ENCODE measurements around the gene UTS2R. TPM values are rescaled to one million over a fixed set of nuclear protein-coding genes. Genes with fewer than 3 reads are reported as not detected.
A peak's percentile ranks its signal among the peaks of the same experiment; 100 is the strongest.
"Not testable (repeated sequence)": the region's sequence is repeated elsewhere in the genome, so short reads cannot be mapped to it uniquely, and the experiment has no call there.

UTS2R gene
- total RNA-seq, 1 donor from 2014 or later: 0.22 TPM

DNA sequence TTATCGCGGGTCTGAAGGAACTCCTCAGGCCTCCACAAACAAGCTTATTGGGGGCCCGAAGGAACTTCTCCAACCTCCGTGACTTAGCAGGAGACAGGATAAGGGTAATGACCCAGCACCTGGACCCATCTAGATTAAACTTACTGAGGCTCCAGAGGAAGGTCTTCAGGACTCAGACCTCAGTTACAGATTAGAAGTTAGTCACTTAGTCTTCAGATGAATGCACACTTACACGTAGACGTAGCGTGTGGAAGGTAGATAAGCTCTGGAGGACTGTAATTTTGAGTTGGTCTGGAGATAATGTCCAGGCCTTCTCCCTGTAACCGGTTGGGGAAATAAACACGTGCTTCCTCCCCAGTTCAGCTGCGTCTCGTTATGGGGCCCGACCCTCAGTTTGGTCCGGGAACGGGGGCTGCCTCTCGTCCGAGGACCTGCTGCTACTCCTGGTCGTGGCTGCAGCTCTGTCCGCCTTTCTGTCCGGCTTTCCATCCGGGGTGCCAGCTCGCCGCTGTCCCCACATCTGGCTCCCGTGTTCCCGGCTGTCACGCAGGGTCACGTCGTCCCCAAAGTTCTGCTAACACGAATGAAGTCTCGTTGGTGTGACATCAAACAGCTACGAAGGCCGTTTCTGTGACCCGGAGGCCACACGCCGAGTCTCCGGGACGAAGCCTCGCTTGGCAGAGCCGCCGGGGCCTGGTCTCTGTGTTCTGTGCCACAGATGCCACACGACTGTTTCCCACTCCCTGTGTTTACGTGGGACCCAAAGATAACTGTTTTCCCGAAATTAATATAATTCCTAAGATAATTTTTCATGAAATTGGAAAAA lies 26.2 kb upstream of the UTS2R start:
- H3K4me1 Mint-ChIP-seq (ENCODE audit: low read depth): peaks cover 24% of the 10 kb centered on the region
- no peaks in the 10 kb centered on the region for H3K36me3 Mint-ChIP-seq (ENCODE audit: insufficient read depth)
- TF ChIP-seq, protein P1, sequence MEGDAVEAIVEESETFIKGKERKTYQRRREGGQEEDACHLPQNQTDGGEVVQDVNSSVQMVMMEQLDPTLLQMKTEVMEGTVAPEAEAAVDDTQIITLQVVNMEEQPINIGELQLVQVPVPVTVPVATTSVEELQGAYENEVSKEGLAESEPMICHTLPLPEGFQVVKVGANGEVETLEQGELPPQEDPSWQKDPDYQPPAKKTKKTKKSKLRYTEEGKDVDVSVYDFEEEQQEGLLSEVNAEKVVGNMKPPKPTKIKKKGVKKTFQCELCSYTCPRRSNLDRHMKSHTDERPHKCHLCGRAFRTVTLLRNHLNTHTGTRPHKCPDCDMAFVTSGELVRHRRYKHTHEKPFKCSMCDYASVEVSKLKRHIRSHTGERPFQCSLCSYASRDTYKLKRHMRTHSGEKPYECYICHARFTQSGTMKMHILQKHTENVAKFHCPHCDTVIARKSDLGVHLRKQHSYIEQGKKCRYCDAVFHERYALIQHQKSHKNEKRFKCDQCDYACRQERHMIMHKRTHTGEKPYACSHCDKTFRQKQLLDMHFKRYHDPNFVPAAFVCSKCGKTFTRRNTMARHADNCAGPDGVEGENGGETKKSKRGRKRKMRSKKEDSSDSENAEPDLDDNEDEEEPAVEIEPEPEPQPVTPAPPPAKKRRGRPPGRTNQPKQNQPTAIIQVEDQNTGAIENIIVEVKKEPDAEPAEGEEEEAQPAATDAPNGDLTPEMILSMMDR (IDR thresholded peaks at IDR 0.05; ENCODE audit: unreplicated experiment): no peak
- H3K9me3 Mint-ChIP-seq (ENCODE audit: low read depth): no peaks in the 10 kb centered on the region
- no peak overlapping the region for H3K4me3 Mint-ChIP-seq (ENCODE audit: low read depth)
- H3K27me3 Mint-ChIP-seq: peaks cover 3% of the 10 kb centered on the region
- no peak overlapping the region for H3K27ac Mint-ChIP-seq
- DNase-seq (ENCODE audit: low spot score, unreplicated experiment): no peak

DNA sequence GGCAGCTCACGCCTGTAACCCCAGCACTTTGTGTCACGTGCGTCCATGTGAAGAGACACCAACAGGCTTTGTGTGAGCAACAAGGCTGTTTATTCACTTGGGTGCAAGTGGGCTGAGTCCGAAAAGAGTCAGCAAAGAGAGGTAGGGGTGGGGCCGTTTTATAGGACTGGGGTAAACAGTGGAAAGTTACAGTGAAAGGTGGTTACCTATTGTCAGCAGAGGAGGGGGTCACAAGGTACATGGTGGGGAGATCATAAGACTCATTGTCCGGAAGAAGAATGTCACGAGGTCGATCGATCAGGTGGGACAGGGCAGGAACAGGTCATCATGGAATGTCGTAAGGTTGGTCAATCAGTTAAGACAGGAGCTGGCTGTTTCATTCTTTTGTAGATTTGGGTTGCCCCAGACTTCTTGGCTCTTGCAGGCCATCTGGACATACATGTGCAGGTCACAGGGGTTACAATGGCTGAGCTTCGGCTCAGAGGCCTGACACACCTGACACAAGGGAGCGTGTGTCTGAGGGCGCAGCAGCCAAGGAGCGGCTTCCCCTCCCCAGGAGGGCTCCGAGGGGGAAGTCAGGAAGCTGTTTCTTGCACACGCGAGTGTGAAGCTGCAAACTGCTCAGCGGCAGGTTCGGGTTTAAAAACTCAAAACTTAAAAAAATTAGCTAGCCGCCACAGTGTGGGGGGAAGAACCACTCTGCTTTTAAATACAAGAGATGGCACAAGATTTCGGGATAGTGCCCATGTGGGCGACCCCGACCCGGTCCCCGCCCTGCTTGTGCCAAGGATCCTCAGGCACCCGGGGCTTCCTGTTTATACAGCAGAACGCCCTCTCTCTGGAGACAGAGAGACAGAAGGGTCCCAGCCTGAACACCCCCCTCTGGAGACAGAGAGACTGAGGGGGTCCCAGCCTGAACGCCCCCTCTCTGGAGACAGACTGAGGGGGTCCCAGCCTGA lies 24.9 kb upstream of the UTS2R start:
- no peaks in the 10 kb centered on the region for H3K36me3 Mint-ChIP-seq (ENCODE audit: insufficient read depth)
- peak overlapping the region; percentile 62 for H3K27ac Mint-ChIP-seq

DNA sequence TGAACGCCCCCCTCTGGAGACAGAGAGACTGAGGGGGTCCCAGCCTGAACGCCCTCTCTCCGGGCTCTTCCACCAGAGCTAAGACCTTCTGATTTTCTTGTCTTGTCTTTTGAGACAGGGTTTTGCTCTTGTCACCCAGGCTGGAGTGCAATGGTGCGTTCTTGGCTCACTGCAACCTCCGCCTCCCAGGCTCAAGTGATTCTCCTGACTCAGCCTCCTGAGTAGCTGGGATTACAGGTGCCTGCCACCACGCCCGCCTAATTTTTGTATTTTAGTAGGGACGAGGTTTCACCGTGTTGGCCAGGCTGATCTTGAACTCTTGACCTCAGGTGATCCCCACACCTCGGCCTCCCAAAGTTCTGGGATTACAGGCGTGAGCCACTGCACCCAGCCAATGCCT lies 23.6 kb upstream of the UTS2R start:
- not testable (repeated sequence) for H3K36me3 Mint-ChIP-seq (ENCODE audit: insufficient read depth); H3K4me3 Mint-ChIP-seq (ENCODE audit: low read depth); H3K9me3 Mint-ChIP-seq (ENCODE audit: low read depth); H3K27me3 Mint-ChIP-seq; DNase-seq (ENCODE audit: low spot score, unreplicated experiment)
- Mint-ChIP-seq H3K27ac (peak overlapping the region; percentile 33), H3K4me1 (ENCODE audit: low read depth) (peaks cover 26% of the 10 kb centered on the region)

More for the DNA sequence above, 24.9 kb upstream of the UTS2R start:
- no peak for DNase-seq (ENCODE audit: low spot score, unreplicated experiment)
- TF ChIP-seq, protein P1 (IDR thresholded peaks at IDR 0.05; ENCODE audit: unreplicated experiment): no peak
- H3K27me3 Mint-ChIP-seq: peaks cover 3% of the 10 kb centered on the region
- H3K4me1 Mint-ChIP-seq (ENCODE audit: low read depth): peaks cover 26% of the 10 kb centered on the region
- peak overlapping the region; percentile 27 for H3K4me3 Mint-ChIP-seq (ENCODE audit: low read depth)
- no peaks in the 10 kb centered on the region for H3K9me3 Mint-ChIP-seq (ENCODE audit: low read depth)

DNA sequence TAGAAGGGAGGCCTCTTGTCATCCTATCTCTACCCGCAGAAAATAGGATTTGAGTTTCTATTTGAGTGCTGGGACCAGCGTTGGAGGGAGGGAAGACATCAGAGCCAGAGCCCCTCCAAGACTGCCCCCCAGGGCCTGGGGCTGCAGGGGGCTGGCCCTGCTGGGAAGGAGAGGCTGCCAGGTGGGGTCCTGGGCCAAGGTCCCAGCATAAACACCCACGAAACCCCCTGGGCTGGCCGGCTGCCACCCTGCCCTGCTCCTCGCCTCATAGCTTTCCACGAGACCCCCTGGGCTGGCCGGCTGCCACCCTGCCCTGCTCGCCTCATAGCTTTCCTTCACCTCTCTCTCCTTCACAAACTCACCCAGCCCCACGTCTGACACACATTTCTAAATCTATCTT lies 23.1 kb upstream of the UTS2R start:
- H3K27me3 Mint-ChIP-seq: no peaks in the 10 kb centered on the region
- TF ChIP-seq, protein P1 (IDR thresholded peaks at IDR 0.05; ENCODE audit: unreplicated experiment): no peak
- peak overlapping the region; percentile 33 for H3K27ac Mint-ChIP-seq
- no peak overlapping the region for H3K4me3 Mint-ChIP-seq (ENCODE audit: low read depth)
- H3K9me3 Mint-ChIP-seq (ENCODE audit: low read depth): no peaks in the 10 kb centered on the region
- peaks cover 26% of the 10 kb centered on the region for H3K4me1 Mint-ChIP-seq (ENCODE audit: low read depth)
- no peak for DNase-seq (ENCODE audit: low spot score, unreplicated experiment)
- H3K36me3 Mint-ChIP-seq (ENCODE audit: insufficient read depth): no peaks in the 10 kb centered on the region

DNA sequence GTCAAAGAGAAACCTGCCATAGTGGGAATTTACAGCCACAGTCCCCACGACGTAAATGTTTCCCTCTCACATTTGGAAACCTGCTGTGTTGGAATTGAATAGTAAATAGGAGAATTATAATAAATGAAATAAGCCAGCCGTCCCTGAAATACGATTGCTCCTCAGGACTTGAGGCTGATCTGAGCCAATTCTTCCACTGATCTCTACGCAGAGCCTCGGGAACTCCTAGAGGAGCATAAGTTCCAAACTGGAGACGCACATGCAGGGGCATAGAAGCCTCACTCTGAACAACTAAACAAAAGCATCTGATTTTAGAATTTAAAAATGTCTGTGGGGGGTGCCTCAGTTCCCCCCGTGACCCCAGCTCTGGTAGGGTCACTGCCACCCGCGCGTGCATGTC lies 22.7 kb upstream of the UTS2R start:
- Mint-ChIP-seq H3K27me3 (no peaks in the 10 kb centered on the region), H3K9me3 (ENCODE audit: low read depth) (no peaks in the 10 kb centered on the region), H3K36me3 (ENCODE audit: insufficient read depth) (no peaks in the 10 kb centered on the region), H3K27ac (peak overlapping the region; percentile 3), H3K4me3 (ENCODE audit: low read depth) (no peak overlapping the region), H3K4me1 (ENCODE audit: low read depth) (peaks cover 24% of the 10 kb centered on the region)
- TF ChIP-seq, protein P1 (IDR thresholded peaks at IDR 0.05; ENCODE audit: unreplicated experiment): no peak
- DNase-seq (ENCODE audit: low spot score, unreplicated experiment): no peak

Data from progenitor cell of endocrine pancreas (in vitro differentiated cells).